Glutamatergic neuron (in vitro differentiated cells): ENCODE results near the gene ENPP3. TPM values are rescaled to one million over a fixed set of nuclear protein-coding genes. Genes with fewer than 3 reads are reported as not detected.

Experiments
- DNase-seq: peaks from one replicate; pipeline ENCODE4 v3.0.0; 2022
- H3K27ac Mint-ChIP-seq: one replicate; pipeline ENCODE4 v1.8.0; 2020; ENCODE audit warnings: mild to moderate bottlenecking, mixed read lengths, inconsistent platforms; ENCODE audit not compliant: unreplicated experiment
- H3K27me3 Mint-ChIP-seq: one replicate; pipeline ENCODE4 v1.8.0; 2020; ENCODE audit warnings: mild to moderate bottlenecking, moderate library complexity, mixed read lengths, inconsistent platforms; ENCODE audit not compliant: unreplicated experiment
- H3K36me3 Mint-ChIP-seq: one replicate; pipeline ENCODE4 v1.8.0; 2020; ENCODE audit warnings: mild to moderate bottlenecking, mixed read lengths, inconsistent platforms; ENCODE audit not compliant: unreplicated experiment
- H3K4me1 Mint-ChIP-seq: one replicate; pipeline ENCODE4 v1.8.0; 2020; ENCODE audit warnings: mild to moderate bottlenecking, low read depth, mixed read lengths, inconsistent platforms; ENCODE audit not compliant: unreplicated experiment
- H3K4me3 Mint-ChIP-seq: one replicate; pipeline ENCODE4 v1.8.0; 2020; ENCODE audit warnings: mild to moderate bottlenecking, mixed read lengths, inconsistent platforms; ENCODE audit not compliant: unreplicated experiment
- H3K9me3 Mint-ChIP-seq: one replicate; pipeline ENCODE4 v1.8.0; 2020; ENCODE audit warnings: mild to moderate bottlenecking, moderate library complexity, mixed read lengths, inconsistent platforms; ENCODE audit not compliant: unreplicated experiment
- CTCF ChIP-seq: fragments of 200-600 bp; sonication (generic); IDR thresholded peaks from one replicate; pipeline ENCODE4 v1.5.0; 2021; ENCODE audit not compliant: partially characterized antibody, unreplicated experiment
- total RNA-seq: library from RNA; stranded (reverse); fragmentation: NEBNext Ultra II Directional; extraction: Animal tissue kit (Norgen Biotek cat#: 25700); gene quantifications from one replicate; pipeline ENCODE4 v1.2.1, GENCODE V29; 2021; ENCODE audit not compliant: unreplicated experiment

Gene ENPP3
- total RNA-seq, 1 donor from 2014 or later = not detected

GRCh38 chr6:131642565-131642964, 5.5 kb downstream of the ENPP3 start:
- H3K9me3 Mint-ChIP-seq = no peaks in the 10 kb centered on the region
- TF ChIP-seq CTCF = no peak
- no peak overlapping the region for H3K4me3 Mint-ChIP-seq
- no peak for DNase-seq
- no peak overlapping the region for H3K27ac Mint-ChIP-seq
- H3K4me1 Mint-ChIP-seq = no peaks in the 10 kb centered on the region
- H3K27me3 Mint-ChIP-seq = no peaks in the 10 kb centered on the region
- no peaks in the 10 kb centered on the region for H3K36me3 Mint-ChIP-seq

GRCh38 chr6:131642987-131643611, 6.0 kb downstream of the ENPP3 start:
- H3K4me1 Mint-ChIP-seq = no peaks in the 10 kb centered on the region
- H3K27ac Mint-ChIP-seq = no peak overlapping the region
- DNase-seq = no peak
- no peaks in the 10 kb centered on the region for H3K9me3 Mint-ChIP-seq
- no peaks in the 10 kb centered on the region for H3K36me3 Mint-ChIP-seq
- H3K4me3 Mint-ChIP-seq = no peak overlapping the region
- no peak for TF ChIP-seq CTCF
- H3K27me3 Mint-ChIP-seq = no peaks in the 10 kb centered on the region

GRCh38 chr6:131643855-131644460, 6.9 kb downstream of the ENPP3 start:
- Mint-ChIP-seq H3K36me3 (no peaks in the 10 kb centered on the region), H3K4me3 (no peak overlapping the region), H3K9me3 (no peaks in the 10 kb centered on the region), H3K27me3 (no peaks in the 10 kb centered on the region), H3K4me1 (no peaks in the 10 kb centered on the region), H3K27ac (no peak overlapping the region)
- DNase-seq = no peak
- TF ChIP-seq CTCF = no peak

GRCh38 chr6:131644921-131645320, 7.8 kb downstream of the ENPP3 start:
- Mint-ChIP-seq H3K9me3 (no peaks in the 10 kb centered on the region), H3K27me3 (no peaks in the 10 kb centered on the region), H3K4me3 (no peak overlapping the region), H3K4me1 (no peaks in the 10 kb centered on the region), H3K27ac (no peak overlapping the region), H3K36me3 (no peaks in the 10 kb centered on the region)
- no peak for DNase-seq
- TF ChIP-seq CTCF = no peak

GRCh38 chr6:131645846-131646245, 8.7 kb downstream of the ENPP3 start:
- Mint-ChIP-seq H3K4me3 (no peak overlapping the region), H3K27me3 (no peaks in the 10 kb centered on the region), H3K36me3 (no peaks in the 10 kb centered on the region), H3K9me3 (no peaks in the 10 kb centered on the region), H3K4me1 (no peaks in the 10 kb centered on the region), H3K27ac (no peak overlapping the region)
- no peak for TF ChIP-seq CTCF
- DNase-seq = no peak
